Endothelial cell of umbilical vein (primary cell): Measurements from ENCODE around the gene SORL1.

Experiments
- EZH2 ChIP-seq: IDR thresholded peaks from 2 replicates; pipeline ENCODE4 v1.6.1; 2012; ENCODE audit warnings: borderline replicate concordance, low read depth, mild to moderate bottlenecking, moderate library complexity, low read length, inconsistent platforms; ENCODE audit not compliant: severe bottlenecking
- JUN ChIP-seq: IDR thresholded peaks from 2 replicates; pipeline ENCODE4 v1.6.1; 2011; ENCODE audit warnings: borderline replicate concordance, low read depth; ENCODE audit not compliant: insufficient read length, insufficient read depth
- MYC ChIP-seq: IDR thresholded peaks from one replicate; pipeline ENCODE4 v1.6.1; 2011; ENCODE audit warnings: mild to moderate bottlenecking, low read depth, low read length
- POLR2A ChIP-seq: IDR thresholded peaks from 2 replicates; pipeline ENCODE4 v1.6.1; 2012; ENCODE audit warnings: low read depth, mild to moderate bottlenecking, control low read depth, low read length
- POLR2AphosphoS5 ChIP-seq: IDR thresholded peaks from 2 replicates; pipeline ENCODE4 v1.6.1; 2012; ENCODE audit warnings: low read depth, mild to moderate bottlenecking, control low read depth, low read length, moderate library complexity; ENCODE audit not compliant: insufficient read depth
- TF ChIP-seq, protein P1 (sequence below), 2 donors: IDR thresholded peaks; 1 replicate in 1 of 2; 2 replicates in 1 of 2; pipeline ENCODE4 v1.5.1; 2011; ENCODE audit warnings: low read length in 2 of 2, mild to moderate bottlenecking in 2 of 2, moderate library complexity in 2 of 2, control low read depth in 1 of 2, inconsistent platforms in 1 of 2, low read depth in 1 of 2; ENCODE audit not compliant: insufficient read depth in 1 of 2; ENCODE audit errors: extremely low read depth in 1 of 2

DNA sequence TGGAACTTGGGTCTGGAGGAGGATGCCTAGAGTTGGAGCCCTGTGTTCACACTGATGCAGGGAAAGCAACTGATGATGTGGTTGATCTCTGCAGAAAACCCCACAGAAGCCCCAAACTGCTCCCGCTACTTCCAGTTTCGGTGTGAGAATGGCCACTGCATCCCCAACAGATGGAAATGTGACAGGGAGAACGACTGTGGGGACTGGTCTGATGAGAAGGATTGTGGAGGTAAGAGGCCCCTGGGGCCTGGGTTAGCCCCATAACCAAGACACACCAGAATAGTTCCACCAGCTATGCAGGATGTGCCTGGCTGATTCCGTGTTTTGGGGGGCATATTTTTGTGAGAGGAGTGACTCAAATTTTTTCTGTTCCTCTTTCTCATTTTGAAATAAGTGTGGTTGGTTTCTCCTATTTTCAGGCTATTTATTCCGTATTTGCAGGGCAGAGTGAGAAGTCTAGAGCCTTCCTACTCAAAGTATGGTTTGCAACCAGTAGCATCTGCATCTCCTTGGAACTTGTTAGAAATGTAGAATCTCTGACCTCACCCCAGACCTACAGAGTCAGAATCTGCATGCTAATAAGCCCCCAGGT is 137.9 kb downstream of the SORL1 start:
- TF ChIP-seq, protein P1, sequence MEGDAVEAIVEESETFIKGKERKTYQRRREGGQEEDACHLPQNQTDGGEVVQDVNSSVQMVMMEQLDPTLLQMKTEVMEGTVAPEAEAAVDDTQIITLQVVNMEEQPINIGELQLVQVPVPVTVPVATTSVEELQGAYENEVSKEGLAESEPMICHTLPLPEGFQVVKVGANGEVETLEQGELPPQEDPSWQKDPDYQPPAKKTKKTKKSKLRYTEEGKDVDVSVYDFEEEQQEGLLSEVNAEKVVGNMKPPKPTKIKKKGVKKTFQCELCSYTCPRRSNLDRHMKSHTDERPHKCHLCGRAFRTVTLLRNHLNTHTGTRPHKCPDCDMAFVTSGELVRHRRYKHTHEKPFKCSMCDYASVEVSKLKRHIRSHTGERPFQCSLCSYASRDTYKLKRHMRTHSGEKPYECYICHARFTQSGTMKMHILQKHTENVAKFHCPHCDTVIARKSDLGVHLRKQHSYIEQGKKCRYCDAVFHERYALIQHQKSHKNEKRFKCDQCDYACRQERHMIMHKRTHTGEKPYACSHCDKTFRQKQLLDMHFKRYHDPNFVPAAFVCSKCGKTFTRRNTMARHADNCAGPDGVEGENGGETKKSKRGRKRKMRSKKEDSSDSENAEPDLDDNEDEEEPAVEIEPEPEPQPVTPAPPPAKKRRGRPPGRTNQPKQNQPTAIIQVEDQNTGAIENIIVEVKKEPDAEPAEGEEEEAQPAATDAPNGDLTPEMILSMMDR (IDR thresholded peaks at IDR 0.05; ENCODE audit: extremely low read depth in 1 of 2, insufficient read depth in 1 of 2, low read depth in 1 of 2, low read length in 2 of 2), result no peak
- no peak for TF ChIP-seq MYC
- no peak for TF ChIP-seq POLR2A
- no peak for TF ChIP-seq JUN
- TF ChIP-seq EZH2, result no peak
- no peak for TF ChIP-seq POLR2AphosphoS5
